H9 (cell line): ENCODE results near the gene TDRD7. TPM values are rescaled to one million over a fixed set of nuclear protein-coding genes. Genes with fewer than 3 reads are reported as not detected.

Experiments used
- DNase-seq: peaks from one replicate; pipeline ENCODE4 v3.0.0-alpha.2; 2017
- H2AFZ ChIP-seq: one replicate; pipeline ENCODE4 v1.6.1; 2013; ENCODE audit warnings: mild to moderate bottlenecking, low read length, control low read depth, moderate library complexity
- H2AK5ac ChIP-seq: 2 replicates; pipeline ENCODE4 v1.6.1; 2013; ENCODE audit warnings: low read length, control low read depth, mixed read lengths; ENCODE audit not compliant: insufficient read length
- H2BK120ac ChIP-seq: one replicate; pipeline ENCODE4 v1.6.1; 2013; ENCODE audit warnings: low read depth, mild to moderate bottlenecking, low read length, control low read depth, inconsistent platforms; ENCODE audit not compliant: poor library complexity, severe bottlenecking
- H2BK12ac ChIP-seq: 2 replicates; pipeline ENCODE4 v1.6.1; 2013; ENCODE audit warnings: low read length, control low read depth, mixed read lengths, low read depth; ENCODE audit not compliant: insufficient read length
- H2BK15ac ChIP-seq: 2 replicates; pipeline ENCODE4 v1.6.1; 2013; ENCODE audit warnings: low read depth, low read length, control low read depth
- H2BK20ac ChIP-seq: one replicate; pipeline ENCODE4 v1.6.1; 2013; ENCODE audit warnings: low read depth, mild to moderate bottlenecking, low read length, control low read depth, inconsistent platforms; ENCODE audit not compliant: poor library complexity, severe bottlenecking
- H2BK5ac ChIP-seq: 2 replicates; pipeline ENCODE4 v1.6.1; 2013; ENCODE audit warnings: low read length, control low read depth, mixed read lengths; ENCODE audit not compliant: insufficient read length
- H3K14ac ChIP-seq: 2 replicates; pipeline ENCODE4 v1.6.1; 2013; ENCODE audit warnings: low read length, control low read depth; ENCODE audit not compliant: insufficient read depth
- H3K18ac ChIP-seq: 2 replicates; pipeline ENCODE4 v1.6.1; 2013; ENCODE audit warnings: low read depth, mild to moderate bottlenecking, mixed read lengths, low read length, control low read depth; ENCODE audit not compliant: insufficient read length
- H3K23ac ChIP-seq: 2 replicates; pipeline ENCODE4 v1.6.1; 2013; ENCODE audit warnings: low read length, control low read depth, mixed read lengths, low read depth; ENCODE audit not compliant: insufficient read length
- H3K23me2 ChIP-seq: 2 replicates; pipeline ENCODE4 v1.6.1; 2013; ENCODE audit warnings: low read depth, mild to moderate bottlenecking, mixed read lengths, low read length, control low read depth; ENCODE audit not compliant: insufficient read length, poor library complexity, severe bottlenecking
- H3K27ac ChIP-seq: 2 replicates; pipeline ENCODE4 v1.5.1; 2013; ENCODE audit warnings: low read length, control low read depth, mixed read lengths, low read depth; ENCODE audit not compliant: insufficient read length
- H3K27me3 ChIP-seq: 2 replicates; pipeline ENCODE4 v1.6.1; 2013; ENCODE audit warnings: low read length, control low read depth, inconsistent platforms; ENCODE audit not compliant: insufficient read depth
- H3K4ac ChIP-seq: 2 replicates; pipeline ENCODE4 v1.6.1; 2013; ENCODE audit warnings: low read depth, mild to moderate bottlenecking, control low read depth, inconsistent platforms, low read length, moderate library complexity
- H3K4me1 ChIP-seq: 2 replicates; pipeline ENCODE4 v1.6.1; 2013; ENCODE audit warnings: low read length, control low read depth, inconsistent platforms; ENCODE audit not compliant: insufficient read depth
- H3K4me2 ChIP-seq: 2 replicates; pipeline ENCODE4 v1.6.1; 2013; ENCODE audit warnings: low read length, control low read depth, mixed read lengths; ENCODE audit not compliant: insufficient read length, insufficient read depth
- H3K56ac ChIP-seq: 2 replicates; pipeline ENCODE4 v1.6.1; 2013; ENCODE audit warnings: low read depth, mild to moderate bottlenecking, mixed read lengths, low read length, control low read depth; ENCODE audit not compliant: insufficient read length
- H3K79me1 ChIP-seq: 2 replicates; pipeline ENCODE4 v1.6.1; 2013; ENCODE audit warnings: low read depth, mild to moderate bottlenecking, moderate library complexity, low read length, control low read depth, inconsistent platforms; ENCODE audit not compliant: insufficient read depth, poor library complexity, severe bottlenecking
- H3K79me2 ChIP-seq: 2 replicates; pipeline ENCODE4 v1.6.1; 2013; ENCODE audit warnings: low read length, control low read depth, inconsistent platforms; ENCODE audit not compliant: insufficient read depth
- H3K9ac ChIP-seq: 2 replicates; pipeline ENCODE4 v1.6.1; 2013; ENCODE audit warnings: low read length, control low read depth, mixed read lengths; ENCODE audit not compliant: insufficient read length; ENCODE audit errors: extremely low read depth
- H3K9me3 ChIP-seq: one replicate; pipeline ENCODE4 v1.6.1; 2013; ENCODE audit warnings: low read depth, low read length, inconsistent platforms; ENCODE audit not compliant: control insufficient read depth
- H3T11ph ChIP-seq: one replicate; pipeline ENCODE4 v1.6.1; 2013; ENCODE audit warnings: mild to moderate bottlenecking, low read length, control low read depth, inconsistent platforms
- H4K20me1 ChIP-seq: one replicate; pipeline ENCODE4 v1.6.1; 2013; ENCODE audit not compliant: control insufficient read depth, insufficient read length, insufficient read depth
- H4K5ac ChIP-seq: 2 replicates; pipeline ENCODE4 v1.6.1; 2013; ENCODE audit warnings: low read depth, mild to moderate bottlenecking, mixed read lengths, low read length, control low read depth; ENCODE audit not compliant: insufficient read length
- H4K8ac ChIP-seq: replicated peaks from 2 replicates; pipeline ENCODE4 v1.6.1; 2013; ENCODE audit warnings: low read length, control low read depth, mixed read lengths, low read depth; ENCODE audit not compliant: insufficient read length
- H4K91ac ChIP-seq: 2 replicates; pipeline ENCODE4 v1.6.1; 2013; ENCODE audit warnings: low read depth, mild to moderate bottlenecking, moderate library complexity, mixed read lengths, low read length, control low read depth; ENCODE audit not compliant: insufficient read length
- H3K27ac Mint-ChIP-seq, 3 experiments: 2 replicates in 2 of 3; 3 replicates in 1 of 3; pipeline ENCODE4 v1.8.0; 2020 to 2021; ENCODE audit warnings: mixed read lengths in 3 of 3, mild to moderate bottlenecking in 1 of 3, moderate library complexity in 1 of 3
- H3K27me3 Mint-ChIP-seq: 2 replicates; pipeline ENCODE4 v1.8.0; 2021; ENCODE audit warnings: low read depth, mild to moderate bottlenecking, moderate library complexity, mixed read lengths
- H3K36me3 Mint-ChIP-seq, 3 experiments: 2 replicates in 2 of 3; 3 replicates in 1 of 3; pipeline ENCODE4 v1.8.0; 2020 to 2021; ENCODE audit warnings: low read depth in 3 of 3, mixed read lengths in 3 of 3; ENCODE audit not compliant: insufficient read depth in 1 of 3
- H3K4me1 Mint-ChIP-seq, 2 experiments: 2 replicates each; pipeline ENCODE4 v1.8.0; 2020; ENCODE audit warnings: mixed read lengths in 2 of 2
- H3K4me3 Mint-ChIP-seq, 2 experiments: 2 replicates in 1 of 2; 3 replicates in 1 of 2; pipeline ENCODE4 v1.8.0; 2020 to 2021; ENCODE audit warnings: mild to moderate bottlenecking in 2 of 2, mixed read lengths in 2 of 2, moderate library complexity in 1 of 2
- H3K9me3 Mint-ChIP-seq, 2 experiments: 2 replicates in 1 of 2; 3 replicates in 1 of 2; pipeline ENCODE4 v1.8.0; 2020; ENCODE audit warnings: mild to moderate bottlenecking in 2 of 2, mixed read lengths in 2 of 2, moderate library complexity in 1 of 2
- WGBS: extraction: QIAGEN DNeasy Blood & Tissue Kit; methylation state at CpG from one replicate; pipeline ENCODE4 v1.1.7; 2013; ENCODE audit warnings: missing lambda C conversion rate, low lambda C conversion rate, mixed read lengths; ENCODE audit not compliant: insufficient read length; ENCODE audit errors: extremely low coverage; 5-methylcytosine and 5-hydroxymethylcytosine counted together
- total RNA-seq: library from RNA; stranded (reverse); gene quantifications from 2 replicates; pipeline ENCODE4 v1.2.1, GENCODE V29; 2021
- TF ChIP-seq, protein P1 (sequence below): fragments of 200-600 bp; sonication (generic); conservative IDR thresholded peaks from 3 replicates; pipeline ENCODE4 v1.8.0; 2021; ENCODE audit warnings: antibody characterized with exemption, mild to moderate bottlenecking

The TDRD7 gene
- total RNA-seq, 1 experiment from 2014 or later = 5.1 TPM

DNA sequence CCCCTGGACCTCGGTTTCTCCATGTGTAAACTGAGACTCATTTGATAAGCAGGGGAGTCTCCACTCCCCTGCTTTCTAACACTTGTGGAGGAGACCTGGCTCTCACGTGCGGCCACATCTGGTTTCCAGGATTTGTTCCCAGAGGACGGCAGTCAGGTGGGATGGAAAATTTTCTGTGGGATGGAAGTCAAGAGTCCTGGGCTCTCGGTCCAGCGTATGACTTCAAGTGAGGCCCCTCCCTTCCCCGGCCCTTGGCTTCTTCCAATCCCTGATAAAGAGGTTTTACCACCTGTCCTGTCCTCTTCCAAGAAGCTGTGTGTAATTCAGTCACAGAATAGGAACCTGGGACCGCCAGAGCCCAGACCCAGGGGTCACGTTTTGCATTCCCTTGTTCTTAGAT lies 124.6 kb downstream of the TDRD7 start:
- H3K4me1 ChIP-seq = no peaks in the 10 kb centered on the region
- no peaks in the 10 kb centered on the region; a peak in 1 of 7 replicates for H3K36me3 Mint-ChIP-seq
- H3K9ac ChIP-seq = no peak overlapping the region
- peaks cover 0 to 2% of the 10 kb centered on the region in 2 experiments; a peak in 1 of 5 replicates for H3K9me3 Mint-ChIP-seq
- H3K14ac ChIP-seq = no peak overlapping the region
- H2BK120ac ChIP-seq = no peak overlapping the region
- H3K23me2 ChIP-seq = no peaks in the 10 kb centered on the region
- peaks cover 2% of the 10 kb centered on the region; the same call in 1 of the 2 replicates for H3K27me3 Mint-ChIP-seq
- H3K56ac ChIP-seq = no peak overlapping the region
- H3K4me3 Mint-ChIP-seq = no peak overlapping the region
- TF ChIP-seq, protein P1, sequence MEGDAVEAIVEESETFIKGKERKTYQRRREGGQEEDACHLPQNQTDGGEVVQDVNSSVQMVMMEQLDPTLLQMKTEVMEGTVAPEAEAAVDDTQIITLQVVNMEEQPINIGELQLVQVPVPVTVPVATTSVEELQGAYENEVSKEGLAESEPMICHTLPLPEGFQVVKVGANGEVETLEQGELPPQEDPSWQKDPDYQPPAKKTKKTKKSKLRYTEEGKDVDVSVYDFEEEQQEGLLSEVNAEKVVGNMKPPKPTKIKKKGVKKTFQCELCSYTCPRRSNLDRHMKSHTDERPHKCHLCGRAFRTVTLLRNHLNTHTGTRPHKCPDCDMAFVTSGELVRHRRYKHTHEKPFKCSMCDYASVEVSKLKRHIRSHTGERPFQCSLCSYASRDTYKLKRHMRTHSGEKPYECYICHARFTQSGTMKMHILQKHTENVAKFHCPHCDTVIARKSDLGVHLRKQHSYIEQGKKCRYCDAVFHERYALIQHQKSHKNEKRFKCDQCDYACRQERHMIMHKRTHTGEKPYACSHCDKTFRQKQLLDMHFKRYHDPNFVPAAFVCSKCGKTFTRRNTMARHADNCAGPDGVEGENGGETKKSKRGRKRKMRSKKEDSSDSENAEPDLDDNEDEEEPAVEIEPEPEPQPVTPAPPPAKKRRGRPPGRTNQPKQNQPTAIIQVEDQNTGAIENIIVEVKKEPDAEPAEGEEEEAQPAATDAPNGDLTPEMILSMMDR = no peak
- no peak overlapping the region for H3K4me2 ChIP-seq
- no peak overlapping the region for H3K23ac ChIP-seq
- H3K9me3 ChIP-seq = no peaks in the 10 kb centered on the region
- H4K20me1 ChIP-seq = no peaks in the 10 kb centered on the region
- no peak overlapping the region for H2AFZ ChIP-seq
- no peak overlapping the region for H4K5ac ChIP-seq
- no CpG with 5 or more reads among the region's 9 CpGs for WGBS
- no peak overlapping the region for H2BK15ac ChIP-seq
- no peak overlapping the region for H3T11ph ChIP-seq
- no peak overlapping the region for H3K4ac ChIP-seq
- no peak overlapping the region for H3K27ac ChIP-seq
- DNase-seq = no peak
- no peak overlapping the region for H2BK12ac ChIP-seq
- H4K8ac ChIP-seq = no peak overlapping the region
- no peak overlapping the region for H2BK5ac ChIP-seq
- H3K27ac Mint-ChIP-seq = no peak overlapping the region
- H3K79me1 ChIP-seq = no peaks in the 10 kb centered on the region
- no peak overlapping the region for H2BK20ac ChIP-seq
- H3K27me3 ChIP-seq = no peaks in the 10 kb centered on the region
- peaks cover 6 to 11% of the 10 kb centered on the region in 2 experiments for H3K4me1 Mint-ChIP-seq
- H2AK5ac ChIP-seq = no peak overlapping the region
- H4K91ac ChIP-seq = no peak overlapping the region
- H3K79me2 ChIP-seq = no peaks in the 10 kb centered on the region
- H3K18ac ChIP-seq = no peak overlapping the region
